Endothelial cell of umbilical vein (primary cell): ENCODE measurements around the gene METTL26. TPM values are rescaled to one million over a fixed set of nuclear protein-coding genes. Genes with fewer than 3 reads are reported as not detected.
A peak's percentile ranks its signal among the peaks of the same experiment; 100 is the strongest.

ENCODE experiments used
- BruUV-seq: library from RNA; stranded (reverse); fragments of 400-500 nt; replicated peaks from 2 replicates; lab custom pipeline; 2021; lab: Mats Ljungman, UMichigan
- CTCF ChIA-PET: fragments of 300-600, 350-600 bp; sonication (Branson Sonifier 250); formaldehyde crosslinking; loops from one replicate; lab custom pipeline; 2021; ENCODE audit warnings: antibody characterized with exemption, inconsistent platforms; lab: Charles Lee
- POLR2A ChIA-PET: fragments of 300-600, 350-600 bp; sonication (Branson Sonifier 250); formaldehyde crosslinking; loops from one replicate; lab custom pipeline; 2021; ENCODE audit warnings: antibody characterized with exemption, inconsistent platforms; lab: Charles Lee
- DNase-seq: peaks from one replicate; pipeline ENCODE4 v3.0.0-alpha.2; 2011; ENCODE audit warnings: low read depth, low spot score
- FAIRE-seq: peaks from 2 replicates; lab custom pipeline; 2011; peaks lifted over from hg19 to GRCh38; lab: Jason Lieb, UNC
- H2AFZ ChIP-seq: 2 replicates; pipeline ENCODE4 v1.6.0; 2012; ENCODE audit warnings: low read depth, low read length, control low read depth, inconsistent platforms
- H3K27ac ChIP-seq: 2 replicates; pipeline ENCODE4 v1.5.1; 2011; ENCODE audit warnings: low read depth, mild to moderate bottlenecking, control low read depth, low read length, moderate library complexity; ENCODE audit not compliant: insufficient read depth
- H3K27me3 ChIP-seq, 2 experiments: 2 replicates each; pipeline versions ENCODE4 v1.6.0 to v1.6.1; 2011; ENCODE audit warnings: low read length in 2 of 2, mixed read lengths in 1 of 2; ENCODE audit not compliant: control insufficient read depth in 2 of 2, insufficient read depth in 2 of 2
- H3K36me3 ChIP-seq, 2 experiments: 2 replicates in 1 of 2; 3 replicates in 1 of 2; pipeline ENCODE4 v1.5.1; 2011; ENCODE audit warnings: low read length in 2 of 2, mild to moderate bottlenecking in 1 of 2, moderate library complexity in 1 of 2; ENCODE audit not compliant: control insufficient read depth in 2 of 2, insufficient read depth in 2 of 2; ENCODE audit errors: extremely low read depth in 1 of 2
- H3K4me1 ChIP-seq: 3 replicates; pipeline ENCODE4 v1.5.1; 2011; ENCODE audit warnings: mild to moderate bottlenecking, low read length; ENCODE audit not compliant: control insufficient read depth, insufficient read depth; ENCODE audit errors: extremely low read depth
- H3K4me2 ChIP-seq: 2 replicates; pipeline ENCODE4 v1.6.1; 2011; ENCODE audit warnings: low read length, control low read depth, mixed read lengths; ENCODE audit not compliant: insufficient read depth
- H3K4me3 ChIP-seq, 3 experiments: fragments of 200-600 bp in 1 of 3; sonication (generic), shearing (Covaris generic) in 1 of 3; replicated peaks in 1 of 3; 2 replicates each; pipeline ENCODE4 v1.5.1; 2011 to 2016; ENCODE audit warnings: control low read depth in 3 of 3, low read length in 3 of 3, mild to moderate bottlenecking in 2 of 3, inconsistent platforms in 1 of 3, low read depth in 1 of 3, moderate library complexity in 1 of 3; ENCODE audit not compliant: insufficient read depth in 1 of 3
- H3K79me2 ChIP-seq: 2 replicates; pipeline ENCODE4 v1.6.0; 2012; ENCODE audit warnings: low read length, inconsistent platforms; ENCODE audit not compliant: control insufficient read depth, insufficient read depth
- H3K9ac ChIP-seq: replicated peaks from 2 replicates; pipeline ENCODE3; 2011; ENCODE audit warnings: low read length, control low read depth; ENCODE audit not compliant: insufficient read depth; ENCODE audit errors: extremely low read depth
- H3K9me1 ChIP-seq: replicated peaks from 3 replicates; pipeline ENCODE4 v1.6.0; 2011; ENCODE audit warnings: mild to moderate bottlenecking, low read length; ENCODE audit not compliant: control insufficient read depth, insufficient read depth; ENCODE audit errors: extremely low read depth
- H3K9me3 ChIP-seq: replicated peaks from 2 replicates; pipeline ENCODE4 v1.5.1; 2012; ENCODE audit warnings: low read length, inconsistent platforms; ENCODE audit not compliant: control insufficient read depth, insufficient read depth
- H4K20me1 ChIP-seq: replicated peaks from 2 replicates; pipeline ENCODE3; 2011; ENCODE audit warnings: mild to moderate bottlenecking, low read length; ENCODE audit not compliant: control insufficient read depth, insufficient read depth; ENCODE audit errors: extremely low read depth
- EZH2 ChIP-seq: IDR thresholded peaks from 2 replicates; pipeline ENCODE4 v1.6.1; 2012; ENCODE audit warnings: borderline replicate concordance, low read depth, mild to moderate bottlenecking, moderate library complexity, low read length, inconsistent platforms; ENCODE audit not compliant: severe bottlenecking
- POLR2A ChIP-seq: IDR thresholded peaks from 2 replicates; pipeline ENCODE4 v1.6.1; 2012; ENCODE audit warnings: low read depth, mild to moderate bottlenecking, control low read depth, low read length
- dilution Hi-C: fragments of 300-500 bp; cut with MboI; formaldehyde crosslinking; loops from one replicate; pipeline ENCODE4 v1.15.0; 2019; ENCODE audit warnings: low sequenced_read_pairs; ENCODE audit not compliant: extremely low pct_ligation_motif_present
- intact Hi-C: fragments of 100-400 bp; cut with micrococcal nuclease; formaldehyde crosslinking; loops from one replicate; pipeline ENCODE4 v1.10.0; 2022
- polyA plus RNA-seq, 4 experiments: library from polyadenylated mRNA; depleted of rRNA in 3 of 4; stranded (reverse) in 3 of 4; unstranded in 1 of 4; fragments of >200 nt; gene quantifications; 2 replicates each; pipeline versions ENCODE4 v1.2.1 to v1.2.3, GENCODE V29; 2011 to 2012; ENCODE audit warnings: missing spikeins in 1 of 4
- total RNA-seq: library from RNA; stranded (reverse); gene quantifications from 2 replicates; pipeline ENCODE4 v1.2.3, GENCODE V29; 2021
- TF ChIP-seq, protein P1 (sequence below), 2 donors: IDR thresholded peaks; 1 replicate in 1 of 2; 2 replicates in 1 of 2; pipeline ENCODE4 v1.5.1; 2011; ENCODE audit warnings: low read length in 2 of 2, mild to moderate bottlenecking in 2 of 2, moderate library complexity in 2 of 2, control low read depth in 1 of 2, inconsistent platforms in 1 of 2, low read depth in 1 of 2; ENCODE audit not compliant: insufficient read depth in 1 of 2; ENCODE audit errors: extremely low read depth in 1 of 2

METTL26 gene
- total and polyA plus RNA-seq, 2 donors (not counting 3 experiments of a cell fraction or from before 2014, with no cell fraction given): 114 to 138 TPM

DNA sequence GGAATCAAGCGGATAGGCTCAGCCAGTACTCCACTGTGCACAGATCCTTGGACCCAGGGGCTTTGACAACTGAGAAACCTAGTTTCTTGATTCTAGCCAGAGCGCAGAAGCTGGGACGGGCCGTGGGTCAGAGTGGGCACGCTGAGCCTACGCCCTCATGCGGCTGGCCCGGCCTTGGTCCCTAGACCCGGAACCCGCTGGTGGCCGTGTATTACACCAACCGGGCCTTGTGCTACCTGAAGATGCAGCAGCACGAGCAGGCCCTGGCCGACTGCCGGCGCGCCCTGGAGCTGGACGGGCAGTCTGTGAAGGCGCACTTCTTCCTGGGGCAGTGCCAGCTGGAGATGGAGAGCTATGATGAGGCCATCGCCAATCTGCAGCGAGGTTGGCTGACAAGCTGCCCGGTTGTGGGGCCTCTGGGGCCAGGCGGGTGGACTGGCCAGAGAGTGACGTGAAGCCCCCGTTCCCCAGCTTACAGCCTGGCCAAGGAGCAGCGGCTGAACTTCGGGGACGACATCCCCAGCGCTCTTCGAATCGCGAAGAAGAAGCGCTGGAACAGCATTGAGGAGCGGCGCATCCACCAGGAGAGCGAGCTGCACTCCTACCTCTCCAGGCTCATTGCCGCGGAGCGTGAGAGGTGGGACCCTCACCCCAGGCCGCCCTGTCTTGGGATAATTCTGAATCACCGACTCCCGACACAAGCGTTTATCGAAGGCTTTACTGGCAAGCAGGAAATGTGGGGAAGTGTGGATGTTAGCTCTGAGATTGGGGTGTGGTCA, 45.1 kb upstream of the METTL26 start:
- TF ChIP-seq, protein P1, sequence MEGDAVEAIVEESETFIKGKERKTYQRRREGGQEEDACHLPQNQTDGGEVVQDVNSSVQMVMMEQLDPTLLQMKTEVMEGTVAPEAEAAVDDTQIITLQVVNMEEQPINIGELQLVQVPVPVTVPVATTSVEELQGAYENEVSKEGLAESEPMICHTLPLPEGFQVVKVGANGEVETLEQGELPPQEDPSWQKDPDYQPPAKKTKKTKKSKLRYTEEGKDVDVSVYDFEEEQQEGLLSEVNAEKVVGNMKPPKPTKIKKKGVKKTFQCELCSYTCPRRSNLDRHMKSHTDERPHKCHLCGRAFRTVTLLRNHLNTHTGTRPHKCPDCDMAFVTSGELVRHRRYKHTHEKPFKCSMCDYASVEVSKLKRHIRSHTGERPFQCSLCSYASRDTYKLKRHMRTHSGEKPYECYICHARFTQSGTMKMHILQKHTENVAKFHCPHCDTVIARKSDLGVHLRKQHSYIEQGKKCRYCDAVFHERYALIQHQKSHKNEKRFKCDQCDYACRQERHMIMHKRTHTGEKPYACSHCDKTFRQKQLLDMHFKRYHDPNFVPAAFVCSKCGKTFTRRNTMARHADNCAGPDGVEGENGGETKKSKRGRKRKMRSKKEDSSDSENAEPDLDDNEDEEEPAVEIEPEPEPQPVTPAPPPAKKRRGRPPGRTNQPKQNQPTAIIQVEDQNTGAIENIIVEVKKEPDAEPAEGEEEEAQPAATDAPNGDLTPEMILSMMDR (IDR thresholded peaks at IDR 0.05; ENCODE audit: extremely low read depth in 1 of 2, insufficient read depth in 1 of 2, low read depth in 1 of 2, low read length in 2 of 2): peak in 1 of 2 donors; percentile 15
- no peak for TF ChIP-seq POLR2A
- Histone ChIP-seq H3K27ac (no peak overlapping the region), H3K27me3 (no peaks in the 10 kb centered on the region), H3K4me1 (peaks cover 20% of the 10 kb centered on the region), H3K4me2 (peak overlapping the region; percentile 66), H3K9me1 (no peaks in the 10 kb centered on the region), H3K36me3 (peaks cover 7 to 14% of the 10 kb centered on the region in 2 experiments), H3K9me3 (no peaks in the 10 kb centered on the region), H2AFZ (no peak overlapping the region), H3K4me3 (peak overlapping the region; percentile 68 to 83 (median 71)), H3K9ac (peak overlapping the region; percentile 49), H3K79me2 (peaks cover 31% of the 10 kb centered on the region), H4K20me1 (no peaks in the 10 kb centered on the region)
- intact Hi-C loops: no loop called here
- BruUV-seq: no TSS peak
- no peak for FAIRE-seq
- DNase-seq: peak; percentile 40
- POLR2A ChIA-PET: interaction anchor here (0.9 kb wide), 1 partner anchor 9 kb away, joined by 5 read pairs; the partner anchor contains the start of gene WDR24
- CTCF ChIA-PET: interaction anchor here (0.7 to 1.8 kb wide), 6 partner anchors 13 to 289 kb away, joined by 3 to 5 read pairs (median 4); no protein-coding TSS in a partner anchor
- dilution Hi-C loops: no loop called here

DNA sequence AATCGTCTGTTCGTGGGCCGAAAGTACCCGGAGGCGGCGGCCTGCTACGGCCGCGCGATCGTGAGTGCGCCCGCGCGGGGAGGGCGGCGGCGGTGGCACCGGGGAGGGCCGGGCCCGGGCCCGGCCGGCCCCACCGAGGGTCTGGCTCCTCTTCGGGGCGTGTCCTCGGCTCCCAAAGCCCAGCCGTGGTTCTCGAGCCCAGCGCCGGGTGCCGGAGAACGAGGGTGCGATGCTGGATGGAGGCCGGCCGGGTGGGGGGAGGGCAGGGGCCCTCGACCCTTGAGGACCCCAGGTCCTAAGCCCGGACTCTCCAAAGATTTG, 44.5 kb upstream of the METTL26 start:
- no peak for FAIRE-seq
- no TSS peak for BruUV-seq
- CTCF ChIA-PET: interaction anchor here (0.7 to 1.8 kb wide), 5 partner anchors 12 to 101 kb away, joined by 3 to 5 read pairs (median 4); no protein-coding TSS in a partner anchor

More for the DNA sequence above, 44.5 kb upstream of the METTL26 start:
- Histone ChIP-seq H3K9me1 (no peaks in the 10 kb centered on the region), H3K79me2 (peaks cover 31% of the 10 kb centered on the region), H3K4me1 (peaks cover 20% of the 10 kb centered on the region), H3K27me3 (no peaks in the 10 kb centered on the region), H4K20me1 (no peaks in the 10 kb centered on the region), H3K27ac (peak overlapping the region; percentile 31), H3K4me3 (peak overlapping the region; percentile 68 to 83 (median 71)), H3K4me2 (peak overlapping the region; percentile 66), H3K9ac (peak overlapping the region; percentile 49), H3K9me3 (no peaks in the 10 kb centered on the region), H3K36me3 (peaks cover 7 to 14% of the 10 kb centered on the region in 2 experiments), H2AFZ (no peak overlapping the region)
- POLR2A ChIA-PET: interaction anchor here (0.9 kb wide), 1 partner anchor 10 kb away, joined by 5 read pairs; the partner anchor contains the start of gene WDR24
- intact Hi-C loops: no loop called here
- DNase-seq: no peak
- TF ChIP-seq POLR2A (peak; percentile 6), EZH2 (no peak)
- dilution Hi-C loops: no loop called here
